NCI-H345 treated with DMSO at 0.1 percent for 48 hours (cell line): ENCODE data around the gene CAMK2B.
"Not testable (repeated sequence)": the region's sequence is repeated elsewhere in the genome, so short reads cannot be mapped to it uniquely, and the experiment has no call there.

Experiments used
- DNase-seq: peaks from one replicate; lab custom pipeline; 2025; ENCODE audit not compliant: unreplicated experiment; lab: John Stamatoyannopoulos, UW

CAMK2B gene

GRCh38 chr7:44218418-44219201 is 106.8 kb downstream of the CAMK2B start:
- no peak for DNase-seq

- DNase-seq: no peak
These were observed 107.5 kb downstream of the CAMK2B start for GRCh38 chr7:44217852-44218402.

DNA sequence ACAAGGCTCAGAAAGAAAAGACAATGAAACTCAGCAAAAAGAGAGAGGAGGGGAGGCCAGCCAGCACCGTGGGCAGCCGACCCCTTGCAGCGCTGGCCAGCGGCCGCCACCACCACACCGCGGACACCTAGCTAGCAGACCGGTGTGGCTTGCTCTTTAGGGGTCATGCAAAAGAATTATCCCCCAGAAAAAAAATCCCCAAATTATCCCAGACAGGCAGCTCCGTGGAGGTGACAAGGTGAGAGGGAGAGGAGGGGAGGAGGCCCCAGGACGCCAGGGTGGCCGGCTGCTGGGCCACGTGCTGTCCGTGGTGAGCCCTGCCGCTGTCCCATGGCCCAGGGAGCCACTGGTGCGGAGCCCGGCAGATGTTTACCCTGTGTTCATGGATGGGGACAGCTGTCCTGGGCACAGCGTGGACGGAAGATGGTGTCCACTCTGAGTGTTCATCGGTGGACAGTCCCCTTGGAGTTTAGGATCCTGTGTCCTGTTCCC is 108.1 kb downstream of the CAMK2B start:
- no peak for DNase-seq

GRCh38 chr7:44216521-44217222 is 108.7 kb downstream of the CAMK2B start:
- DNase-seq: no peak

DNA sequence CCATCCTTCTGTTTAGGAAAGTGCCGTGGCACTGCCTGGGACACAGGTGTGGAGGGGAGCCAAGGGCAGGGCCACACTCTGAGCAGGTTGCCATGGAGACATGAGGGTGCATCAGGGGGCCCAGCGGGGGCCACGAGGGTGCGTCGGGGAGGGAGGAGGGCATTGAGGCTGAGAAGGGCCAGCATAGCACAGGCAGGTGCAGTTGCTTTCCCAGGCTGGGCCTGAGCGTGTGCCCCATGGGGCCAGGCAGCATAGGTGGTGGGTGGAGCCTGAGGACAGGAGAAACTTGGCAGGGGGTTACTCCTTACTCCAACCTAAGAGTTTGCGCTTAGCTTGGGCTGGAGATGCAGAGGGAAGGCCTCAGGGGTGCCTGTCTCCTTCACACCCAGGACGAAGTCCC is 109.4 kb downstream of the CAMK2B start:
- DNase-seq: peak; percentile 87

DNA sequence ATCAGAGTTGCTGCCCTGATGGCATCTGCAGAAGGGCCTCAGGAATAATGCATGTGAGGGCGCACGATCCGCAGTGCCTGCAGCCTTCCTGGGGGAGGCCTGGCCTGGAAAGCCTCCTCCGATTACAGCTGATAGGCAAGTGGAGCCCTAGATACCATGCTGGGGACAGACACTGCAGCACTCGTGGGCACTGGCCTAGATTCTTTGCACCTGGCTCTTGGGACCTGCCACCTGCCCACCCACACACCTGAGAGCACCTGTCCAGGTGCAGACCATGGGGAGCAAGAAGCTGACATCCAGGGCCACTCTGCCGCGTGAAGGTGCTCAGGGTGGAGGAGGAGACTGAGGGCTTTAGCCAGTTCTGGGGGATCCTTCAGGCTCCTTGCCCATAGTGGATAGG is 109.9 kb downstream of the CAMK2B start:
- DNase-seq: peak; percentile 39

DNA sequence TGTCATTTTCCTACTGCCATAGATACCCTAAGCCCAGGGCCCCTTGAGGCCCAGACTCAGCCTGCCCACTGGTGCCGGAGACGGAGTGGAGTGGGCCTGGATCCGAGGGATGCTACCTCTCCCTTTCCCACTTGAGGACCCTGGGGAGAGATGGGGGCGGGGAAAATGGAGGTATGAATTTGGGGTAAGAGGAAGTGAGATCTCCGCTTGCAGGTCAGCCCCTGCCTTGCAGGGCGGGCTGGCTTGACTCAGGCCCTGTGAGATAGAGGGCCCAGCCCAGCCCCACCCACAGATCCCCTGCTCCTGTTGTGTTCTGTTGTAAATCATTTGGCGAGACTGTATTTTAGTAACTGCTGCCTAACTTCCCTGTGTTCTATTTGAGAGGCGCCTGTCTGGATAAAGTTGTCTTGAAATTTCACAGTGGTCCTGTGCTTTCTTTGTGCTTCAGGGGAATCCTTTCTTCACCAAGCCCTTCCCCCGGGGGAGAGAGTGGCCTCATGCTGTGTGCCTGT is 111.5 kb downstream of the CAMK2B start:
- DNase-seq: no peak

- no peak for DNase-seq
These were observed 112.1 kb downstream of the CAMK2B start for GRCh38 chr7:44213206-44213876.

DNA sequence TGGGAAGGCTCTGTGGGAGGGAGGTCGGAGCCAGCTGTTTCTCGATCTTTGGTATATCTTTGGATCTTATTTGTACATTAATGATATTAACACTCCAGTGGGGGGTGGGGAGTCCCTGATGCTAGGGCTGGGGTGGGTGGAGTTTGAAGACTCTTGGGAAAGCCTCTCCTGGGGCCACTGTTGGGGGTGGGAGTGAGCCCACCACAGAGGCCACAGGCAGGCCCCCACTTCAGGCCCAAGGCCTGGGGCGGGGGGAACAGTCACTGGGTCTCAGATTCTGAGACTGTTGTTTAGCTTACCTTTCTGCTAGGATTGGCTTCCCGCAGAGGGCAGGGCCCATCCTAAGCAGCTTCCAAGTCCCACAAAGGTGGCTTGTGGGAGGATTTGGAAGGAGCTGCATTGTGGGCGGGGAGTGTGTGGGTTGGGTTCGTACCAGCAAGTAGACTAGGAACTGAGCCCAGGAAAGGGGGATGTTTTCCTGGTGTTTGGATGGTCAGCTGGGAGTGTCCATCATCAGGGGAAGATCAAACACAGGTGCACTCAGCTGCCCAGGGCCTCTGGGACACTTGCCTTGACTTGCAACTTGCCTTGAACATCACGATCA is 112.7 kb downstream of the CAMK2B start:
- DNase-seq: no peak

- no peak for DNase-seq
These were observed 113.4 kb downstream of the CAMK2B start for GRCh38 chr7:44212018-44212417.

DNA sequence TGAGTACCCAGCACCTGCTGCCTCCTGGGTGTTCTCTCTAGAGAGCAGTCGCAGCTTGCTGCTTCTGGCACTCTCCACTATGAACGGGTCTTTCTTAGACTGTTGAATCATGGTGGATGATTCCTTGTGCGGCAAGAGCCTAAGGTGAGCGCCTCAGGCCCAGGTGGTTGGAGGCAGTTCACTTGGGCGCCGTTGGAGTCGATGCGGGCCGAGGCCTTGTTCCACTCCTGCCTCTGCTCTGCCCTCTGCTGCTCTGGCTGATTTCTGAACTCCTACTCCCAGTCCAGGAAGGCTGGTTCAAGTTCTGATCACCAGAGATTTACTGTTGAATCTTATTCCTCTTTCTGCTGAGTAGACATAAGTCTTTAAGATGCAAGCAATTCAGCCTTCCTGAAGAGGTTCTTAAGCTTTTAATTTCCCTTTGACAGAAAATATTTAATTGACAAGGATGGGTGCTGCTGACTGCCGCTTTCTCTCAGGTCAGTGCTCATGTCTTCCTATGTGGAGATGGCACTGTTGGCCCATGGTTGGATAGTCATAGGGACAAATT is 114.2 kb downstream of the CAMK2B start:
- DNase-seq: no peak

DNA sequence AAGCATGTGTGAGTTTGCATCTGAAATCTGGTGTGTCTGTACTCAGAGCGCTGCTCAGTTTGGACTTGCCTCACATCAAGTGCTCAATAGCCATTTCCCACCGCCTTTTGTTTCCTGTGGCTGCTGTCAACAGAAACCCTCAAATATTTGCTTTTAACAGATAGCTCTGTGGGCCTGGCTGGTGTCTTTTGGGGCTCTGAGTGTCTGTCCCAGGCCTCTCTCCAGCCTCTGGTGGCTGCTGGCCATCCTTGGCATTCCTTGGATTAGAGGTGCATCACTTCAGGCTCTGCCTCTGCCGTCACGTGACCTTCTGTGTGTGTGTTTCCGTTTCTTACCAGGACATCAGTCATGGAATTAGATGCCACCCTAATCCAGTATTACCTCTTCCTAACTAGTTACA is 115.3 kb downstream of the CAMK2B start:
- DNase-seq: no peak

GRCh38 chr7:44208085-44208484 is 117.3 kb downstream of the CAMK2B start:
- DNase-seq: no peak

- no peak for DNase-seq
These were observed 119.4 kb downstream of the CAMK2B start for GRCh38 chr7:44206008-44206407.

GRCh38 chr7:44201813-44202212 is 123.6 kb downstream of the CAMK2B start:
- DNase-seq: no peak

DNA sequence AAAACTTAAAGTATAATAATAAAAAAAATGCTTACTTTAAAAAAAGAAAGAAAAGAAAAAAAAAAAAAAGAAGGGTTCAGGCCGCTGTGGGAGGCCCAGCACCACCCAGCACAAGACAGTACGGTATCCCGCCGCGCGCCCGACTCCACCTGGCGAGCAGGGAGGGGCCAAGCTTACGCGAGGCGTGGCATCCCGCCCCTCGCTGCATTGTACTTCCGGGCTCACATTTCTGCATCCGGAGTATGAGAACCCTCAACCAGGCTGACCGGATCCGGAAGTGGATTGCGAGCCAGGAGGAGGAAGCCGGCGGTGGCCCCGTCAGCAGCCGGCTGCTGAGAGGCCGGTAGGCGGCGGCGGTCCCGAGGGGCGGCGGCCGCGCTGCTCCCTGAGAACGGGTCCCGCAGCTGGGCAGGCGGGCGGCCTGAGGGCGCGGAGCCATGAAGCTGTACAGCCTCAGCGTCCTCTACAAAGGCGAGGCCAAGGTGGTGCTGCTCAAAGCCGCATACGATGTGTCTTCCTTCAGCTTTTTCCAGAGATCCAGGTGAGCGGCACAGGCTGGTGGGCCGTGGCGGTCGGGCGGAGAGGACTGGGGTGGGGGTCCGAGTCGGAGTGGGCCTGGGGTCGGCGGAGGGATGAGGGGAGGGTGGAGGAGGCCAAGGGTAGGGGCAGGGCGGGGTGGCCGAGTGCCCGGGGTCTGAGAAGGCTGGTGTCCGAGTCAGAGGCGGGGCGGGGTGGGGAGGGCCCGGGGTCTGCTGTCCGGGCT is 124.5 kb downstream of the CAMK2B start, which contains the start of gene YKT6:
Gene YKT6 (plus strand): TSS at position 280 of the 763 bp plus-strand sequence. CDS start 158 bp downstream, at position 438.
- DNase-seq: peak; percentile 91

- not testable (repeated sequence) for DNase-seq
These were observed 125.2 kb downstream of the CAMK2B start for GRCh38 chr7:44200163-44200562.

GRCh38 chr7:44197474-44197873 is 127.9 kb downstream of the CAMK2B start:
- no peak for DNase-seq

DNA sequence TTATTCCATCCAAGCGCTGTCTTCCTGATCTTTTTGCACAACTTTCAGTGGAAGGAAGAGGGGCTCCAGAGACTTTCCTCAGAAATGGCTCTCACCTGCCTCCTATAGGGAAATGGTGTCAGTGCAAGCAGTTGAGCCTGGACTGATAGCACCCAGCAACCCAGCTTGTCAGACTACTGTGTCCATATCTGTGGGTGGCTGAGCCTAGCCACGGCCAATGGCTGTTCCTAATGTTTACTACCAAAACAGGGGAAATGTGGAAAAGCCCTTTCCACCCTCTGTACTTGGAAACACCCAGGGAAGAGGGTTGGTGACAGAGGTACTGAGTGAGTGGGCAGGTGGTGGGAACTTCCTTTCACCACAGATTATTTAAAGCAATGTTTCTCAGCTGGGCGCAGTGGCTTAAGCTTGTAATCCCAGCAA is 128.9 kb downstream of the CAMK2B start:
- no peak for DNase-seq

- DNase-seq: no peak
These were observed 129.5 kb downstream of the CAMK2B start for GRCh38 chr7:44195889-44196288.
